HS-27A (cell line): Measurements from ENCODE around the gene NUP88.

Source experiments
- DNase-seq: peaks from one replicate; pipeline ENCODE4 v3.0.0-alpha.2; 2012; ENCODE audit warnings: low read depth, missing footprints

The NUP88 gene

DNA sequence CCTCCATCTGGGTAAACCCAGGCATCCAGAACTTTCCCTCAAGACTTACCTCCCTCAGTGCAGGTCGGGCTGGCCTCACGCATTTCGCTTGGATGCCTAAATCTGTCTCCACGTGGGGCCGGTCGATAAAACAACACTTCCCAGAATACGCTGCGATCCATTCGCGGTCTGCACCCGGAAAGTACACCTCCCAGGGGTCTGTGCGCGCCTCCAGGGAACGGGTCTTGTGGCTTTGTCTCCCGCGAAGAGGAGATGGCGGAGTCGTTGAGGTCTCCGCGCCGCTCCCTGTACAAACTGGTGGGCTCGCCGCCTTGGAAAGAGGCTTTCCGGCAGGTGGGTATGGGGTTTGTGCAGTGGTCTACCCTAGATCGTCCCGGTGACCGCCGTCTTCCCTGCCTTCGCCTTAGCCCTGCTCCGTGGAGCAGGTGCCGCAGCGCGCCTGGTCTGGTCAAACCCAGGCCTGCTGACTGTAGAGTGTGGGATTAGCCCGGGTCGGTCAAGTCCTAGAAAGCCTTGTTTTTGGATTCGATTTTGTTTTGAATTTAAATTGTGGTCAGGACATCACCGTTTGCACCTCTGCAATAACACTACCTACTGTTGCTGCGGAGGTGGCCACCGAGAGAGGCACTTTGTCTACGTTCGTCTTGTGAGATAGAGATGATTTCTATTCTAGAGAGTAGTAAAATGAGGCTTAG, 644 bp upstream of the NUP88 start, which contains the start of gene RPAIN:
Gene RPAIN (plus strand): TSS at position 224 of the 695 bp plus-strand sequence. CDS start 29 bp downstream, at position 253.
- no peak for DNase-seq

DNA sequence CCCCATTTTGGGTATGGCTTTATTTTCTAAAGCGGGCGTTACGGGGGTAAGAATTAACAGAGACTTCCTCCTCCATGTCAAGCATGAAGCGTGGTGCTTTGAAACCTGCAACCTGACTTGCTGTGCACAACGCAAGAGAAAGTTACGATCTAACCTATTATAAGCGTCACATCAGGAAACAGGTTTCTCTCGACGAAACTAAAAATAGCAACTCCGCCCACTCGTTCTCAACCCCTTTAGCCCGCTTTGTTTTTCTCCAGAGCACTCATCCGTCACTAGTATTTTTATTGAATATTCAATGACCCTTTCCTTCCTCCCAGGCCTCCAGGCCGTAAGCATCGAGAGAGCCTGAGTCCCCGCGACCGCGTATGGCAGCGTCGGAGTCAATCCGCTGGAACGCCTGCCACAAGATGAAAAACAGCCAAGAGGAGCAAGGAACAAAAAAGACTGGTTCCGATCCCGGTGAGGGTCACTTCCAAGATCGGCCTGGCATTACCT, 555 bp downstream of the NUP88 start:
- no peak for DNase-seq

DNA sequence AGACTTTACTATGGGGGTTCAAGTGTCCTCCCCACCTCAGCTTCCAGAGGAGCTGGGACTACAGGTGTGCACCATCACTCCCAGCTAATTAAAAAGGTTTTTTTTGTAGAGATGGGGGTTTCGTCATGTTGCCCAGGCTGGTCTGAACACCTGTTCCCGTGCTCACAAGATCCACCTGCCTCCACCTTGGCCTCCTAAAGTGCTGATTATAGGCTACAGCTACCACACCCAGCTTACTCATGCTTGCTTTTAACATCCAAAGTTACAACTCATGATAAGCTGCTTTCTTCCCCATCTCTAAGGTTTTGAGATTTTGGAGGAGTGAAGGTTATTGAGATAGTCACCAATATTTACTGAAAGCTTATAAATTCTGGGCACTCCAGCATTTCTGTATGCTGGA, 2.6 kb downstream of the NUP88 start:
- no peak for DNase-seq

DNA sequence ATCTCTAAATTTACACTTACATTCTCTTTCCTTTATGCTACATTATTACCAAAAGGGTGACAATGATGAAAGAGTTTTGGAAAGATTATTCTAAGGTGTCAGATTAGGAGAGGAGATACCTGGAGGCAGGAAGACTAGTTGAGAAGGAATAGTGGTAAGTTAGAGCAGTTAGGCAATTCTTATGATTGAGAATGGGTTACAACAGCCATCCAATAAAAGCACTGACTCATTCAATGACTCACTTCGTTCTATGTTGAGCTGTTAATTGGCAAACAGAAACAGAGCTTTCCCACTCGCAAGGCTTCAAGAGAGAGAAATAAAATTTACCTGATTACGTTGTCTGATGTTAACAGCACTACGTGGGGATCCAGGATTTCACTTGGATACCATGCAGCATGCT, 5.8 kb downstream of the NUP88 start:
- DNase-seq: peak; percentile 29

DNA sequence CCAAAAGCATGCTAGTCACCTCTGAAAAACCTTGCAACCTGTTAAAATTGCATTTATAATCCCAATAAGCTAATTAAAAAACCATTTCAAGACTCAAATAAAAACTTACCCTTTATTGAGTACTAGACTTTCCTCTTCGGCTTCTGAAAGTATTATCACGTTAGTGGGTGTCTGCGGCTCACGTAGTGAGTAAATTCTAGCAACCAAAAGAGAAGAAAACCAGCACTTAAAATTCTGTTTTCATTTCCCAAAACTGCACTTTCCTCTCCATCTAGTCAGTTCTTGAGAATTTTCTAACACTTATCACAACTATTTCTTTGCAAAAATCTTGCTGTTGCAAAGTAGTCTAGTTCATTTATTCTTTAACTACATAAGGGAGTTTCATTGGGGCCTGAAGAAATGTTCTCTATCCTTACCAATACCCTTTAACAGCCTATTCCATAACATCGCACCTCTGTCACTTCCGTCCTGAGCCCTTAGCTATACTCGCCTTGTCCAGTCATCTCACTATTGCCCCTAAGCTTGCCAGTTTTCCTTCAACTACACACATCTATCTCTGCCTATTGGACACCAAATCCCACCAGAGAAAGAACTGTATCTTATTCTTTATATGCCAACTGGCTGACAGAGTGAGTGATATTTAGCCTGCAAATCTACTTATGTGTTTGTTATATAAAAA, 8.7 kb downstream of the NUP88 start:
- DNase-seq: no peak

DNA sequence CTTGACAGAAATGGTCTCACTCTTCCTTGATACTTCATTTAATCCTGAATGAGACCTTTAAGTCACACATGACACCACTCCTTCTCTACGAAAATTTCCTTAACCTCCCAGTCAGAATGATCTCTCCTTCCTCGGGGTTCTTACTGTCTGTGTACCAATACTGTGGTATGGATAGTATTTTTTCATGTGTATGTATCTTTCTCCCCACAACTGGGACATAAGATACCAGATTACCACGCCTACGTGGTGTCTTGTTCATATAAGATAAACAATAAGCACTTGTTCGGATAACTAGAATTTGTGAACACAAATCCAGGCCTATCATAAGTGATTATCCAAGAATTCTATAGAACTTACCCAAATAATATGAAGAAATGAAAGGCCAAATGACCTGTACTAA, 11.3 kb downstream of the NUP88 start:
- no peak for DNase-seq

DNA sequence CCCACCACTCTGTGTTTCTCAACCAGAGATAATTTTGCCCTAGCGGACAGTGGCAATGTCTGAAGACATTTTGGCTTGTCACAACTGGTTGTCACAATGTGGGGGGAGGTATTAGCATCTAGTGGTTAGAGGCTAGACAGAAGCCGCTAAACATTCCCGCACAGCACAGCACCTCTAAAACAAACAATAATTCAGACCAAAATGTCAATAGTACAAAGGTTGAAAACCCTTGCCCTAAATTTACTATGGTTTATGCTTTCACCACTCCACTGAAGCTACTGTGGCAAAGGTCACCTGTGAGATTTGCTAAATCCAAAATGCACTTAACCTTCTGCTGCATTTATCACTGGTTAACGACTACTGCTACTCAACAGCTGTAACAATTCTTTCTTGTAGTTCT, 14.1 kb downstream of the NUP88 start:
- DNase-seq: no peak

DNA sequence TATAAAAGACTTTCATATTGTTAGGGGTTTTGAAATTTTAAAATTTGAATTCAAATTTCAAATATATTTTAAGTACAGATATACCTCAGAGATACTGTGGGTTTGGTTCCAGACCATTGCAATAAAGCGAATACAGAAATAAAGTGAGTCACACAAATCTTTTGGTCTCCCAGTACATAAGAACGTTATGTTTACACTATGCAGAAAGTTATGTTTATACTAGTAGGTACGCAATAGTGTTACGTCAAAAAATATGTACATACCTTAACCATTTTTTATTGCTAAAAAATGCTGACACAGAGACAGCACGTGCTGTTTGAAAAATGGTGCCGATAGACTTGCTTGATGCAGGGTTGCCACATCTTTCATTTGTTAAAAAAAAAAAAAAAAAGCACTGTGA, 19.7 kb downstream of the NUP88 start:
- DNase-seq: no peak

DNA sequence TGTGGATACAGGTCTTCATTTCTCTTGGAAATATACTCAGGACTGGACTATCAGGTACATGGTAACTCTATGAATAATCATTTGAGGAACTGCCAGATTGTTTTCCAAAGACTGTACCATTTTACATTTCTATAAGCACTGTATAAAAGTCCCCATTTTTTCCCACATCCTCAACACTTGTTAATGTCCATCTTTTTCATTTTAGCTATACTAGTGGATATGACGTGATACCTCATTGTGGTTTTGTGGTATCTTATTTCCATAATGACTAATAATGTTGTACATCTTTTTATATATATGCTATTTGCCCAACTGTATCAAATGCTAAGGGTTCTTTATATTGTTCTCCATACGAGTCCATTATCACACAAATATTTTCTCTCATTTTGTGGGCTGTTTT, 22.9 kb downstream of the NUP88 start:
- no peak for DNase-seq

DNA sequence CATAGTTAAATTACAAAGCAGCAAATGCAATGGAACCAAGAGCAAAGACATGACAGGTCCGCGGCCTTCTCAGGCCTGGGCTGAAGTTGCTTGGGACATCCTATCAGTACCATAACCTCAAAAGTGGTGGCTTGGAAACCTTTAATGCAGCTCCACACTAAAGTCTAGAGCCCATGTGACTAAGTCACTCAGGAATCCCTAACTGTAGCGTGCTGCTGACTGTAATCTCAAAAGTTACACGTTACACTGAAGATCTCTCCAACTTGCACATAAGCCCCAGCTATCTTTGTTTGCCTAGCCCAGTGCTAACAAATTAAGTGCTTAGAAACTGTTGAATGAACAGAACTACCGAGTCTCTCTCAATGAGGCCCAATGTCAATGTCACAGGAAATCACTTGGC, 27.8 kb downstream of the NUP88 start:
- DNase-seq: no peak

DNA sequence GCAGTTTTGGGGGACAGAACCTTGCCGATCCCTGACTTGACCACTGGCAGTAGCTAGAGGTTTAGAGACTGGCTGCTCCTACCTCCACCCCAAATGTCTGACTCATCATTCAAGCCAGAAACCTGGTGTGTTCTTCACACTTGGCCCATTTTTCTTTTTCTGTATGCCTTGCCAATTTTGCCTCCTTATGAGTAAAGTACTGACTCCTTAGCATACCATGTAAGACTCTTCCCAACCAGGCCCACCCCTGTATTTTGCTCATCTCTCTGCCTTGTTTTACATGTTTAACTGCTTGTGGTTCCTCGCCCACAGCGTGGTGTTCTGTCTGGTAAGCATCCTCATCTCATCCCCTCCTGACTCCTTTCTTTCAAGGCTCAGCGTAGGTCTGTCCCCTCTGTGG, 37.9 kb downstream of the NUP88 start:
- DNase-seq: no peak

DNA sequence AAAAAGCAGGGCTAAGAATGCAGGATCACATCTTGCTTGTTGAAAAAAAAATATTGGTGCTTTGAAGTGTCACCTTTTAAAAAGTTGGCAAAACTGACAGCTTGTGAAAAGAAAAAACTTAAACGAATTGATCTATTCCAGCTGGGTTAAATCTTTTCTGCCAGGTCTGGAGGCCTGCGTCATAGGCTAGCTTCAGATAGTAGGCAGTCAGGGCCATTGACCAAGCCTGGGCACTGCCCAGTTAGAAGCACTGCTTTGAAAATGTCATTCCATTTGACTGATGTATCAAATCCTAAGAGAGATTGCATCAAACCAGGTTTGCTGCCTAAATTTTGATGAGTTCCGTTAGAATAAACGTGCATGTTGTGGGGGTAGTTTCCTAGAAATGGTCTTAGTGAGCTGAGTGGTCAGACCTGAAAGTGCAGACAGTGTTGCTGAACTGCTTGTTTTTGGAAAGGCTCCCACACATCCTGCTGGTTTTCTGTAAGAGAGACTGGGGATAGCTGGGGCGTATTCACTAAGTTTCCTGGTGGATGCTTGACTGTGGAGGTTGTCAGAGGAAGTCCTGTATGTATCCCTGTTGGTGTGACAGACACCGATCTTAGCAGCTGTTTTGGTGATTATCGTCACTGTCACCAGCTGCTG, 38.8 kb downstream of the NUP88 start:
- DNase-seq: no peak

DNA sequence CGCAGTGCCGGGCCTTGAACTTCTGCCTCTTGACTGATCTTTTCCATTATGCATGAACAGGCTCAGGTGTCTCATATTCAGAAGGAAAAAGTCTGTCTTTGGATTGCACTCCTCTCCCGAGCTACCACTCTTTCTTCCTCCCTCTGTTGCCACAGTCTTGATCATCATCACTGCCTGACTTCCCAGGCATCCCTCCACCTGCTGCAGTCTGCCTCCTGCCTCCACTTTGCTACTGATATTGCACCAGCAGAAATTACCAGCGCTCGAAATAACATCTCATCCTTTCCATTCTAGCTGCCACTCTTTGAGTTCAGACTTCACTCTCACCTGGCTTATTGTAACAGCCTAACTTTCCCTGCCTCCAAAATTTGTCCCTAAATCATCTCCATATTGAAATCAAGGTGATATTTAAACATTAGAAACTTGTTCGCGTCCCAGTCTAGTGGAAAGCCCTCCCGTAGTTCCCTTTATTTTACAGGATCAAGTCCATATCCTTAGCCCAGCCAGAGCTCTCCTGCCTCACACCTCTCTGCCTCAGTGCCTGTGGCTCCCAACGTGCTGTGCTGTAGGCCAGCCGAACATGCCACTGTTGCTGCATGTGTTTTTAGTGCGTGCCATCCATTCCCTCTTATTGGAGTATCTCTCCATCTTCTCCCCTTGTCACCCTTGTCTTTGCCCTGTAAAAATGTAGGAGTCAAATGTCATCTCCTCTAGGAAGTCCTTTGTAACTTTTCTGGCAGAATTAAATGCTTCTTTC, 39.9 kb downstream of the NUP88 start:
- DNase-seq: no peak

DNA sequence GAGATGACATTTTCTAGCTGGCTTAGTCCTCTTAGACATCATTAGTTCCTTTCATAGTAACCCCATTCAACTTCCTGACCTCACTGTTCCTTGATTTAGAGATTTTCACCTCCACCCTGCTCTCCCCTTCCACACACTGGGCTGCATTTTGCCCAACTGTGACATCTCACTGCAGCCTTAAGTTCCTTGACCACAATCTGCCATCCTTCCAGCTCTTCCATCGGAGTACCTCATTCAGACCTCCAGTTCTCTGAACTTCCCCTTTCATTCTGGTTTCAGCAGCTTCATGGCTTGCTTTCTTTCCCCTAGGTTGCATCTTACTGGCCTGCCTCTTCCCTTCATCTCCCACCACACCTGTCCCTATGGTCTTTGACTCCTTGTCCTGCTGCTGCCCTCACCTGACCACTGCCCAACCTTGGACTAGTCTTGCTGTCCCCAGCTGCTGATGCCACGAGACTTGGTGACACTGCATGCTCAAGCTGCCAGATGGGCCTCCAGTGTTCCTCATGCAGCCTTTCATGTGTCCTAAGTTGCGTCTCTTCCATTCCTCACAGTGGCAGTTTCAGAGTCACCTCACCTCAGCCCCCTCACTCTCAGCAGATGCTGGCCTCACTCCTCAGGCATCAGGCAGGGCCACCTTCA, 40.8 kb downstream of the NUP88 start:
- DNase-seq: no peak

DNA sequence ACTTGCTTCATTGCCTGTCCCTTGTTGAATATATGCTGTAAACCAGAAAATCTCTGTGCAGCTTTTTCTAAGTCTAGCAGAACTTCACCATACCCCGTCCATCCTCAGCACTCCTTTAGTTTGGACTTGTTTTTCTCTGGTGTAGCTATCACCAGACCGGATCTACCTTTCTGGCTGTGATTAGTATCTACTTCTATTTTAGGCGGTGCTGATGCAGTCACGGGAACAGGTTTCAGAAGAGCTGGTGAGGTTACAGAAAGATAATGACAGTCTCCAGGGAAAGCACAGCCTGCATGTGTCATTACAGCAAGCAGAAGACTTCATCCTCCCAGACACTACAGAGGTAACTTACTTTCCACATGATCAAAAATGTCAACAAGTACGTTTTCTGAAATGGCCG, 46.4 kb downstream of the NUP88 start:
- no peak for DNase-seq

DNA sequence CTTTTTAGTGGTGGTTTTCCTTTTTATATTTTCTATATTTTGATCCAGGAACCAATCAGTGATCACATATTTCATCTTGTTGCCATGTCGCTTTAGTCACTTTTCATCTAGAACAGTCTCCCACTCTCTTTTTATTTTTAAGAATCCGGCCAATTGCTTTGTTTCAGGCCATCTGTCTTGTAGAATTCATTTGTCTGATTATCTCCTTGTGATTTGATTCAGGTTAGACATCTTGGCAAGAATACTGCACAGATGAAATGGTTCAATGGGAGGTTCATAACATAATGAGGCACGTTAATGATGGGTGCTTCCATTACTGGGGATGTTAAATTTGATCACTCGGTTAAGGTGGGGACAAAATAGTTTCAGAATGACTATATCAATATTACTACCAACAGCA, 49.1 kb downstream of the NUP88 start:
- DNase-seq: no peak

DNA sequence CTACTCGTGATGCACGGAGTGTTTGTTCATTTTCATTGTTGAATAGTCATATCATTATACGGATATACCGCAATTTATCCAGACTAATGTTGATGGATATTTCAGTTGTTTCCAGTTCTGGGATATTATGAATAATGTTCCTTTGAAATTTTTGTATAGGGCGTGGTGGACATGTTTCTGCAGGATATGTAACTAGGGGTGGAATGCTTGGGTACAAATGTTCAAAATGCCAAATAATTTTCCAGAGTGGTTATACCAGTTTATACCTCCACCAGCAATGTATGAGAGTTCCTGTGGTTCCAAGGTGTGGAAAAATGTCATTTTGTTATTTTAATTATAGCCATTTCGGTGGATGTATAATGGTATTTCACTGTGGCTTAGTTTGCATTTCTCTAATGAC, 53.6 kb downstream of the NUP88 start:
- DNase-seq: no peak

DNA sequence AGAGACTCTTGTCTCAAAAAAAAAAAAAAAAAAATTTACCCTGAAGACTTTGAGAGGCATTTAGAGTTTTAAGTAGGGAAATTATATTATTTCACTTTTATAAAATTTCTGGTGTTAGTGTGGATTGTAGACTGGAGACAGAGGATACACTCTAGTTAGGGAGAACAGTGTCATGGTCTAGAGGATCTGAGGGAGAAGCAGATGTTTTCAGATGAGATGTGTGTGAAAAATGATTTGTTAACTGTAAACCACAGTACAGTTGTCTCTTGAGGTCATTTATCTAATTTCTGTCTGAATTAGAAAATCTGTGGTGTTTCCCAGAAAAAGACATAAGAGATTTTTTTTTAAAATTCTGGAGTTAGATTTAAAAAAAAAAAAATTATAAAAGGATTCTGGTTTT, 54.8 kb downstream of the NUP88 start:
- DNase-seq: no peak

DNA sequence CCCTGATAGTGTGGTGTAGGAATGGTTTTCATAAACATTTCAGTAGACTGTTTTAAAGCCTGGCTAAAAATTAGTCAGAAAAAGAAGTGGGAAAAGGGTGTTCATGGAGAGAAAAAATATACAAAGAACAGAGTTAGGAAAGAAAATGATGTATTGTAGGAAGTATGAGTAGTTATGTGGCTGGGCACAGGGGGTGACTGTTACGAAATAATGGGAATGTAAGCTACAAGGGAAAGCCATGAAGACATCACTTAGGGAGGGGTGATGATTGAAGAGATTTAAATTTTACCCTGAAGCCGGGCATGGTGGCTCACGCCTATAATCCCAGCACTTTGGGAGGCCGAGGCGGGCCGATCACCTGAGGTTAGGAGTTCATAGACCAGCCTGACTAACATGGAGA, 55.3 kb downstream of the NUP88 start:
- no peak for DNase-seq

DNA sequence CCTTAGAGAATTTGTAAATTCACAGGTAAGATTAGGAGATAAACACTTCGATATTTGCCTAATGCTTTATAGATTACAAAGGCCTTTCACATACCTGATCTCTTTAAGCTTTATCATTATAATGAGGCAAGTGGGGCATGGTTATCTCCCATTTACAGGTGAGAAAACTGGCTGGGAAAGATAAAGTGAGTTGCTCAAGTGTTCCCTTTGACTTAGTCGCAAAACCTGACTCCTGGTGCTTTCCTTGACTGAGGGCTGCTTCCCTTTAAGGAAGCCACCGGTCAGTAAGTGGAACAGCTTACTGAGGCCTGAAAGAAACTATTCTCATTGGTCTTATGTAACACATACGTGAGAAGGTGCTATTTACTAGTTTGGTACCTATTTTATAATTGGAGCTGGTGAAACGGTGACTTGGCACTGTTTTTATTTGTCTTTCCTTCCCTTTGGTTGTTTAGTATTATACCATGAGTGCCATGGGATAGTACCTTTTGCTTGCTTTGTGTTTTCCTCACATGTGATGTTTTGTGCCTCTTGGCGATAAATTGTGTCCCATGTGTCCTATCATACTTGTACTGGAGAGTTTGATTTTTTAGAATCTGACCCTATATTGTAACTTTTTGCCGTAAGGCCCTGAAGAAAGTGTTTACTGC, 57.2 kb downstream of the NUP88 start:
- no peak for DNase-seq

DNA sequence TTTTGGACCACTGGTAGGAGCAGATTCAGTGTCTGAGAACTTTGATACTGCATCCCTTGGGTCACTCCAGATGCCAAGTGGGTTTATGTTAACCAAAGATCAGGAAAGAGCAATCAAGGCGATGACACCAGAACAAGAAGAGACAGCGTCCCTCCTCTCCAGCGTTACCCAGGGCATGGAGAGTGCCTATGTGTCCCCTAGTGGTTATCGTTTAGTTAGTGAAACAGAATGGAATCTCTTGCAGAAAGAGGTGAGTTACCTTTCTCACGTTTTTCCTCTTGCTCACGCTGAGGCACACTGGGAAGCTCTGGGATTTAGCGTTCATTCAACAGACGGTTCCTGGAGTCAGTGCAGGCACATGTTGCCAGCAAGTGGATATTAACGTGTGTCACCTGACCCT, 58.0 kb downstream of the NUP88 start:
- DNase-seq: no peak
